Measurements from ENCODE around the gene AMBRA1. TPM values are rescaled to one million over a fixed set of nuclear protein-coding genes. Genes with fewer than 3 reads are reported as not detected.

The AMBRA1 gene, protein sequence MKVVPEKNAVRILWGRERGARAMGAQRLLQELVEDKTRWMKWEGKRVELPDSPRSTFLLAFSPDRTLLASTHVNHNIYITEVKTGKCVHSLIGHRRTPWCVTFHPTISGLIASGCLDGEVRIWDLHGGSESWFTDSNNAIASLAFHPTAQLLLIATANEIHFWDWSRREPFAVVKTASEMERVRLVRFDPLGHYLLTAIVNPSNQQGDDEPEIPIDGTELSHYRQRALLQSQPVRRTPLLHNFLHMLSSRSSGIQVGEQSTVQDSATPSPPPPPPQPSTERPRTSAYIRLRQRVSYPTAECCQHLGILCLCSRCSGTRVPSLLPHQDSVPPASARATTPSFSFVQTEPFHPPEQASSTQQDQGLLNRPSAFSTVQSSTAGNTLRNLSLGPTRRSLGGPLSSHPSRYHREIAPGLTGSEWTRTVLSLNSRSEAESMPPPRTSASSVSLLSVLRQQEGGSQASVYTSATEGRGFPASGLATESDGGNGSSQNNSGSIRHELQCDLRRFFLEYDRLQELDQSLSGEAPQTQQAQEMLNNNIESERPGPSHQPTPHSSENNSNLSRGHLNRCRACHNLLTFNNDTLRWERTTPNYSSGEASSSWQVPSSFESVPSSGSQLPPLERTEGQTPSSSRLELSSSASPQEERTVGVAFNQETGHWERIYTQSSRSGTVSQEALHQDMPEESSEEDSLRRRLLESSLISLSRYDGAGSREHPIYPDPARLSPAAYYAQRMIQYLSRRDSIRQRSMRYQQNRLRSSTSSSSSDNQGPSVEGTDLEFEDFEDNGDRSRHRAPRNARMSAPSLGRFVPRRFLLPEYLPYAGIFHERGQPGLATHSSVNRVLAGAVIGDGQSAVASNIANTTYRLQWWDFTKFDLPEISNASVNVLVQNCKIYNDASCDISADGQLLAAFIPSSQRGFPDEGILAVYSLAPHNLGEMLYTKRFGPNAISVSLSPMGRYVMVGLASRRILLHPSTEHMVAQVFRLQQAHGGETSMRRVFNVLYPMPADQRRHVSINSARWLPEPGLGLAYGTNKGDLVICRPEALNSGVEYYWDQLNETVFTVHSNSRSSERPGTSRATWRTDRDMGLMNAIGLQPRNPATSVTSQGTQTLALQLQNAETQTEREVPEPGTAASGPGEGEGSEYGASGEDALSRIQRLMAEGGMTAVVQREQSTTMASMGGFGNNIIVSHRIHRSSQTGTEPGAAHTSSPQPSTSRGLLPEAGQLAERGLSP (N-terminal part only)
- 41.6 TPM for total RNA-seq

DNA sequence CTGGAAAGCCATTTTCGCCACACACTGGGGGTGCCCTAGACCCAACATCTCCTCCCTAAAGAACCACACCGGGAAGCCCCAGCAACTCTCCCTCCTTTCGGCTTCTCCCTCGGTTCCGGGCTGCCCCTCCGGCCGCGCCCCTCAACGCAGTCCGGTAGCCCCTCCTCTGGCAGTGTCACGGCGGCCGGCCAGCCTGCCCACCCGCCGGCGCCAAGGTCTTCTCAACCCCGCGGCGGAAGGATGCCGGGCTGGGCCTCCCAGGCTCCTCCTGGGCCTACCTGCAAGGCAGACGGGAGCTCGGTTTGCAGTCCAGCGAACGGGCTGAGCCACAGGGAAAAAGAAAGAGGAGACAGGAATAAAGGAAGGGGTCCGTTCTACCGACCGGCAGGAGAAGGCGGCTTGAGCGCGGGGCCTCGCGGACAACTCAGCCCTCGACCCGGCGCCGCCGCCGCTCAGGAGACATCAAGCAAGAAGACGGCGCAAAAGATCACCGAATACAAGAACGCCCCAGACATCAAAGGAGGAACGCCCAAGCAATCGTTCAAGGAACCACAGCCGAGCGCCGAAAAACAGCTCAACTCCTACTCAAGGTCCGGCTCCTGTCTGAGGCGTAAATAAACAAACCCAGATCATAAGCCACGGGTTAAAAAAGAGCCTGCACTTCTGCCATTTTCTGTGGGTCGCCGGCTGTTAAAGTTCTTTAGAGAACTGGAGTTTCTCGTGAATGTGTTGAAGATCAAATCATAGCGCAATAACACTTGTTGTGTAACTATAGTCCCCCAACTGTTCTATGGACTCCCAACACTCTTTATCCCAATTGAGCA, at the start of gene AMBRA1:
TSS of gene AMBRA1 (minus strand) at position 474 of the 824 bp plus-strand sequence. CDS start 45,643 bp downstream, outside the sequence.

DNA sequence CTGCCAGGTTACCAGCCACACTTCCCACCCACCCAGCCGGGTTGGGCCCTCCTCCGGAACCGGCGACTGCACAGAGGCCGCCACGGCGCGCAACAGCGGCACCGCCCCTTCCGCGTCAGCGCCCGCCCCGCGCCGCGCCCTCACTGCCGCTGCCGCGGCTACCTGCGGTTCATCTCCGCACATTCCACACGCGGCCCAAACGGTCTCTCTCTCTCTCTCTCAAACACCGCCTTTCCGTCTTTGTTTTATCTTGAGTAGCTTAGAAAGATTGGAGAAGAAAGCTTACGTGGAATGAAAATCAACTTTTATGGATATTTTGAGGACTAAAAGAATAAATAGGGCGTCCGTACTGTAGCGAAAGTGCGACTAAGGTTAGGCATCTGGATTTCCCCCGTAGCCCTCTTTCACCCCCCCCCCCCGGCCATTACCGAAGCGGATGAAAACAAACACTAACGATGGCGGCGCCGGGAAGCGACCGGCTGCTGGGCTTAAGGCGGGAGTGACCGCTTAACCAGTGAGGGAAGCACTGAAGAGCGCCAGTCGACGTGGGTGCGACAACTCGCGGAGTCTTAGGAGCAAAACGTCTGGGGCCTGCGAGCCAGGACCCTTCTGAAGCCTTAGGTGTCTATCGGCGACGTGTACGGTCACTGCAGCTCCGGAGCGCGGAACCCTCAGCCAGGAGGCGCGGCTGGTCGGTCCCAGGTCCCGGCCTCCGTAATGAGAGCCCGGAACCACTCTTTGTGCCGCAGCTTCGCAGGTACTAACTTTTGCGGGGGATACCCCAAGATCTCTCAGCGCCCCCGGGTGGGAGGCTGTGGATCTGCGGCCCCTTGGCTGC, 23.5 kb upstream of the AMBRA1 start, which contains the start of the genes ATG13 and HARBI1:
TSS of gene ATG13 (plus strand) at position 420 of the 838 bp plus-strand sequence. CDS start 26,739 bp downstream, outside the sequence.
TSS of gene HARBI1 (minus strand) at position 94 of the 838 bp plus-strand sequence. CDS start 990 bp downstream, outside the sequence.

DNA sequence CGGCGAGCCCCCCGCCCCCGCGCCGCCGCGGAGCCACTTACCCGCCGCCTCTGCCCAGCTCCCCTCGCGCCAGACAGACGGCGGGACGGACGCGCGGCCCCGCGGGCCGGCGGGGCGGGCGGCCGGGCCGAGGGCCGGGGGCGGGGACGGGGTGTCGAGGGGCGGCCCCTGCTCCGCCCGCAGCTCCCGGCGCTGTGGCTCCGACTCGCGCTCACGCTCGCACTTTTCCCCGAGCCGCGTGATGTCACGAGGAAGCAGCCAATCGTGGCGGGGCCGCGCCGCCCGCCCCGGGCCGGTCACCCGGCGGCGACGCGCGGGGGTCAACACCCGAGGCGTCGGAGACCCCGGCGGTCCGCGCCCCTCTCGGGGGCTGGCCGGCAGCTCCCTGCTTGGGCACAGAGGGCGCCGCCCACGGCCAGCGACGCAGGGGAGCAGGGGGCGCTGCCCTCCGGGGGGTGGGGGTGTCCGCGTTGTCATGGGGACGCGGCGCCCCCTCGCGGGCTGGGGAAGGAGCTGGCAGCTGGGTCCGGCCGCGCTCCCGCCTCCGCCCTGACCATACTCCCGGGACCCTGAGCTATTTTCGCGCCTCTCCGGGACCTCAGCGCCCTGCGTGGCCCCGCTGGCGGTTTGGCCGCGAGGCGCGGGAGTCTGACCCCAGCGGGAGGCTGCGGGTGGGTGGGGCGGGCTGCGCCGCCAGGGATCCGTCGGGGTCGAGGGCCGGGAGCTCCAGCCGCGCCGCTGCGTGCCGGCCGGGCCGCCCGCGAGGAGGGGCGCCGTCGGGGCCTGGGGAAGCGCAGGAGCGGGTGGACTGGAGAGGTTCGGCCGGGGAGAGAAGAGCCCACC, 202.0 kb downstream of the AMBRA1 start, which contains the start of gene CHRM4:
TSS of gene CHRM4 (minus strand) at position 199 of the 843 bp plus-strand sequence. CDS start 5,219 bp downstream, outside the sequence.

DNA sequence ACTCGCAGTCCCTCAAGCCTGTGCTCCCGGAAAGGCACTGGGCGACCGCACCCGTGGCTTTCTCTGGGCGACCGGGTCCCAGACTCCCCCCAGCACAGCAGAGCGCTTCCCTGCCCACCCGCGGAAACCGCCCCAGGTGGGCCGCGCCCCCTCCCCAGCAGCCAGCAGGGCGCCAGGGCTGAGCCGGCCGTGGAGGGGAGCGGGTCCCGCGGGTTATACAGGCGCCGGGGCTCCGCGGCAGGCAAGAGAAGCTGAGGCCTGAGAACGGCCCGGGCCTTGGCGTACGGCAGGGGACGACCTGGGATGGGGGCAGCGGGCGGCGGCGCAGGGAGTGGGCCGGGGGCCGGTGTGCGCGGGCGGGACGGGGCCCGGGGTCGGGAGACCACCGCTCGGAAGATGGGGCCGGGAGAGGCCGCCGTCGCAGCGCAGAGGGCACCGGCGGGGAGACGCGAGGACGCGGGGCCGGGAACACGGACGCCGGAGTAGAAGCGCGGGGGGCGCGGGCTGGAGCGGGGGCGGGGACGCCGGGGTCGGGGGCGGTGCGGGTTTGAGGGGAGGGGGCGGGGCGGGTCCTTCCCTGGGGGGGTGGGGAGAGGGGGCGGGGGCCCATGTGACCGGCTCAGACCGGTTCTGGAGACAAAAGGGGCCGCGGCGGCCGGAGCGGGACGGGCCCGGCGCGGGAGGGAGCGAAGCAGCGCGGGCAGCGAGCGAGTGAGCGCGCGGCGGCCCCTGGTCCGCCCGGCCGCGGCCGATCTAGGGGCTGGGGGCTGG, 212.6 kb downstream of the AMBRA1 start, which contains the start of gene MDK:
TSS of gene MDK (plus strand) at position 622 of the 771 bp plus-strand sequence. CDS start 389 bp downstream, outside the sequence.

DNA sequence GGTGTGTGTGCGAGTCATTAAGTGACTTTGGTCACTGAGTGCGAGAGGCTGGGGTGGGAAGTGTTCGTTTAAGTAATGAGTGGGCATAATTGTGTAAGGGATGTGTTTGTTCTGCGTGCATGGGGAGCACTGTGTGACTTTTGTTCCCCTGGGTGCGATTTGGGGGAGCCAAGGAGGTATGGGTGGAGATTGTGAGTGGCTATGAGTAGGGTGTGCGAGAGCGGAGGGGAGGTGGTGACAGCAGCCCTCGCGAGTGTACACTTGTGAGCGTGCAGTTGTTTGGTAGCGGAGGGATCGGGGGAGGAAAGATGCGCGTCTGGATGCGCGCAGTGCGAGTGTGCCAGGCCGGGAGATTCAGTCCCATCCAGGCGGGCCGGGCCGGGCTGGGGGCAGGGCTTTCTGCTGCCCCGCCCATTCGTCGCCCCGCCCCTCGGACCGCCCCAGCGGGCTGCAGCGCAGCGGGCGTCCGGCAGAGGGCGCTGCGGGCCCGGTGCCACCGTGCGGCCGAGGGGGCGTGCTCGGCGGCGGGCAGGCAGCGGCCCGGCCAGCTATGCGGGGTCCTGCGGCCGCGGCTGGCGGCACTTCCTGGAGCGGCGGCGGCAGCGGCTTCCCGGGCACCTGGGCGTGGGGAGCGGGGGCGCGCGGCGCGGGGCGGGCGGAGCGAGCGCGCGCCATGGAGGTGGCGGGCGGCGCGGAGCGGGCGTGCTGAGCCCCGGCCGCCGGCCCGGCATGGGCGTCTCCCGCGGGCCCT, 246.8 kb downstream of the AMBRA1 start, which contains the start of gene DGKZ:
TSS of gene DGKZ (plus strand) at position 578 of the 751 bp plus-strand sequence. CDS start 197 bp downstream, outside the sequence.

Small RNAs within 50 kb of the gene (small RNA-seq; reads per million reads assigned to genes)
- gene MIR3160-1 (ENCODE audit: low replicate concordance) (not detected), gene MIR4688 (ENCODE audit: low replicate concordance) (not detected)

Other genes starting within 250 kb of the AMBRA1 start
- 53.5 TPM for gene DGKZ, start 246.6 kb downstream of the AMBRA1 start, total RNA-seq
- gene MDK, start 212.4 kb downstream of the AMBRA1 start, total RNA-seq: 23.2 TPM
- 3.1 TPM for gene CHRM4, start 202.2 kb downstream of the AMBRA1 start, total RNA-seq
- 5.3 TPM for gene HARBI1, start 23.2 kb upstream of the AMBRA1 start, total RNA-seq
- gene ATG13, start 23.5 kb upstream of the AMBRA1 start, total RNA-seq: 69.2 TPM
- gene ARHGAP1, start 106.6 kb upstream of the AMBRA1 start, total RNA-seq: 36.0 TPM
- 5.9 TPM for gene ZNF408, start 107.0 kb upstream of the AMBRA1 start, total RNA-seq
- gene F2, start 125.2 kb upstream of the AMBRA1 start, total RNA-seq: 0.63 TPM